Activated T-cell treated with anti-CD3 and anti-CD28 coated beads for 24 hours (primary cell): ENCODE results near the gene SLAMF8.

Experiments used
- DNase-seq: peaks from one replicate; pipeline ENCODE4 v3.0.0-alpha.2; 2020; ENCODE audit warnings: low read depth

SLAMF8 gene

GRCh38 chr1:159826441-159827101 is at the start of gene SLAMF8:
Gene SLAMF8 (plus strand): TSS chr1:159826873. CDS start chr1:159826899, 26 bp downstream.
- peak; percentile 35 for DNase-seq

GRCh38 chr1:159778266-159778665 is 48.4 kb upstream of the SLAMF8 start:
- no peak for DNase-seq

- DNase-seq, result no peak
These were observed 47.2 kb upstream of the SLAMF8 start for GRCh38 chr1:159779403-159779851.

GRCh38 chr1:159780583-159781582 is 45.8 kb upstream of the SLAMF8 start, which contains the start of gene DUSP23:
Gene DUSP23 (plus strand): TSS chr1:159780962. CDS start chr1:159781101, 139 bp downstream.
- DNase-seq, result peak; percentile 94

GRCh38 chr1:159781992-159782391 is 44.7 kb upstream of the SLAMF8 start:
- DNase-seq, result no peak

GRCh38 chr1:159783724-159784123 is 42.9 kb upstream of the SLAMF8 start:
- DNase-seq, result no peak

GRCh38 chr1:159786465-159786864 is 40.2 kb upstream of the SLAMF8 start:
- DNase-seq, result no peak

GRCh38 chr1:159786966-159787365 is 39.7 kb upstream of the SLAMF8 start:
- no peak for DNase-seq

GRCh38 chr1:159790237-159790917 is 36.3 kb upstream of the SLAMF8 start:
- DNase-seq, result no peak

- DNase-seq, result no peak
These were observed 35.6 kb upstream of the SLAMF8 start for GRCh38 chr1:159791031-159791430.

GRCh38 chr1:159791461-159791860 is 35.2 kb upstream of the SLAMF8 start:
- DNase-seq, result no peak

- no peak for DNase-seq
These were observed 31.1 kb upstream of the SLAMF8 start for GRCh38 chr1:159795534-159795933.

GRCh38 chr1:159798893-159799292 is 27.8 kb upstream of the SLAMF8 start:
- DNase-seq, result peak; percentile 21

GRCh38 chr1:159799446-159799985 is 27.2 kb upstream of the SLAMF8 start:
- DNase-seq, result no peak

GRCh38 chr1:159800177-159800930 is 26.3 kb upstream of the SLAMF8 start:
- DNase-seq, result no peak

GRCh38 chr1:159802111-159802510 is 24.6 kb upstream of the SLAMF8 start, which contains the start of gene FCRL6:
Gene FCRL6 (plus strand): TSS chr1:159802360. CDS start chr1:159802425, 65 bp downstream.
- no peak for DNase-seq

GRCh38 chr1:159803956-159804689 is 22.6 kb upstream of the SLAMF8 start:
- DNase-seq, result no peak

- DNase-seq, result no peak
These were observed 21.7 kb upstream of the SLAMF8 start for GRCh38 chr1:159804924-159805323.

- no peak for DNase-seq
These were observed 10.7 kb upstream of the SLAMF8 start for GRCh38 chr1:159815926-159816325.

GRCh38 chr1:159817276-159818041 is 9.2 kb upstream of the SLAMF8 start:
- no peak for DNase-seq
